SK-N-SH (cell line): ENCODE results near the gene YAP1. TPM values are rescaled to one million over a fixed set of nuclear protein-coding genes. Genes with fewer than 3 reads are reported as not detected.
A peak's percentile ranks its signal among the peaks of the same experiment; 100 is the strongest.

Experiments
- CTCF ChIA-PET: fragments of 300-600, 350-600 bp; formaldehyde crosslinking; extraction: SDS; loops from one replicate; lab custom pipeline; 2021; lab: Yijun Ruan, JAX
- POLR2A ChIA-PET: fragments of 350-600 bp; sonication (Branson Sonifier 250); formaldehyde crosslinking; extraction: SDS; loops from one replicate; lab custom pipeline; 2020; ENCODE audit warnings: antibody characterized with exemption, inconsistent platforms; lab: Yijun Ruan, JAX
- DNase-seq: peaks from one replicate; pipeline ENCODE4 v3.0.0; 2012
- H2AFZ ChIP-seq: fragments of 200-600 bp; sonication (generic); 2 replicates; pipeline ENCODE4 v1.8.1; 2016; ENCODE audit warnings: antibody characterized with exemption, mild to moderate bottlenecking, low read depth
- H3F3A ChIP-seq: fragments of 200-600 bp; sonication (generic); replicated peaks from 2 replicates; pipeline ENCODE3; 2016; ENCODE audit warnings: antibody characterized with exemption, mild to moderate bottlenecking; ENCODE audit not compliant: insufficient read depth
- H3K27ac ChIP-seq, 2 experiments: fragments of 200-500 bp in 1 of 2; fragments of 200-600 bp in 1 of 2; sonication (Bioruptor generic) in 1 of 2; sonication (generic), shearing (Covaris generic) in 1 of 2; 2 replicates each; pipeline versions ENCODE4 v1.5.1 to v1.6.1; 2014 to 2016; ENCODE audit warnings: low read depth in 2 of 2, inconsistent platforms in 1 of 2, low read length in 1 of 2, mild to moderate bottlenecking in 1 of 2, mixed read lengths in 1 of 2
- H3K27me3 ChIP-seq: fragments of 200-600 bp; sonication (generic), shearing (Covaris generic); 2 replicates; pipeline ENCODE4 v1.6.1; 2016; ENCODE audit warnings: mixed run types; ENCODE audit not compliant: insufficient read depth
- H3K36me3 ChIP-seq, 2 experiments: fragments of 200-500 bp in 1 of 2; fragments of 200-600 bp in 1 of 2; sonication (Bioruptor generic) in 1 of 2; sonication (generic) in 1 of 2; replicated peaks in 1 of 2; 2 replicates each; pipeline versions ENCODE3 to v1.5.1; 2014 to 2016; ENCODE audit warnings: low read length in 1 of 2, mild to moderate bottlenecking in 1 of 2; ENCODE audit not compliant: insufficient read depth in 2 of 2, control insufficient read depth in 1 of 2
- H3K4me1 ChIP-seq, 2 experiments: fragments of 200-500 bp in 1 of 2; fragments of 200-600 bp in 1 of 2; sonication (Bioruptor generic) in 1 of 2; sonication (generic), shearing (Covaris generic) in 1 of 2; 2 replicates each; pipeline versions ENCODE4 v1.5.1 to v1.6.1; 2014 to 2016; ENCODE audit warnings: low read depth in 1 of 2, low read length in 1 of 2, mixed run types in 1 of 2; ENCODE audit not compliant: insufficient read depth in 2 of 2, control insufficient read depth in 1 of 2
- H3K4me2 ChIP-seq: fragments of 200-600 bp; sonication (generic), shearing (Covaris generic); 2 replicates; pipeline ENCODE4 v1.6.1; 2017; ENCODE audit warnings: mixed run types
- H3K4me3 ChIP-seq, 2 experiments: fragments of 200-500 bp in 1 of 2; fragments of 200-600 bp in 1 of 2; sonication (Bioruptor generic) in 1 of 2; sonication (generic), shearing (Covaris generic) in 1 of 2; 2 replicates each; pipeline versions ENCODE4 v1.5.1 to v1.8.1; 2014 to 2016; ENCODE audit warnings: low read depth in 2 of 2, inconsistent platforms in 1 of 2, low read length in 1 of 2, mild to moderate bottlenecking in 1 of 2, mixed read lengths in 1 of 2, moderate library complexity in 1 of 2
- H3K79me2 ChIP-seq: fragments of 200-600 bp; sonication (generic); 2 replicates; pipeline ENCODE4 v1.8.1; 2017; ENCODE audit warnings: mild to moderate bottlenecking; ENCODE audit not compliant: insufficient read depth
- H3K9ac ChIP-seq: fragments of 200-600 bp; sonication (generic); 2 replicates; pipeline ENCODE4 v1.6.1; 2017; ENCODE audit warnings: mixed run types
- H3K9me2 ChIP-seq: fragments of 200-600 bp; sonication (generic); 2 replicates; pipeline ENCODE4 v1.6.1; 2017; ENCODE audit warnings: mixed run types
- H3K9me3 ChIP-seq: fragments of 200-600 bp; sonication (generic); 2 replicates; pipeline ENCODE4 v1.6.1; 2017; ENCODE audit warnings: mixed run types, mild to moderate bottlenecking, moderate library complexity
- H4K20me1 ChIP-seq: fragments of 200-600 bp; sonication (generic); 2 replicates; pipeline ENCODE4 v1.6.1; 2017; ENCODE audit warnings: mild to moderate bottlenecking, mixed run types; ENCODE audit not compliant: insufficient read depth
- EP300 ChIP-seq, 2 experiments: IDR thresholded peaks; 2 replicates each; pipeline versions ENCODE4 v1.4.0 to v1.6.1; 2012; ENCODE audit warnings: borderline replicate concordance in 1 of 2, low read depth in 1 of 2, low read length in 1 of 2
- FOSL2 ChIP-seq: IDR thresholded peaks from 2 replicates; pipeline ENCODE4 v1.4.0; 2012; ENCODE audit warnings: low read depth, mild to moderate bottlenecking, moderate library complexity, borderline replicate concordance
- JUND ChIP-seq: IDR thresholded peaks from 2 replicates; pipeline ENCODE4 v1.4.0; 2012
- NFIC ChIP-seq: IDR thresholded peaks from 2 replicates; pipeline ENCODE4 v1.4.0; 2012; ENCODE audit warnings: borderline replicate concordance
- POLR2AphosphoS5 ChIP-seq: IDR thresholded peaks from 2 replicates; pipeline ENCODE4 v1.6.1; 2012; ENCODE audit warnings: low read depth, low read length
- RFX5 ChIP-seq: IDR thresholded peaks from 2 replicates; pipeline ENCODE4 v1.6.1; 2012; ENCODE audit warnings: mild to moderate bottlenecking, improper control_type of control experiment, low read length
- TCF12 ChIP-seq: IDR thresholded peaks from 2 replicates; pipeline ENCODE4 v1.4.0; 2012
- USF1 ChIP-seq: IDR thresholded peaks from 2 replicates; pipeline ENCODE4 v1.4.0; 2012; ENCODE audit warnings: low read depth, borderline replicate concordance
- WGBS: methylation state at CpG from one replicate; pipeline ENCODE4 v1.1.6; 2017; ENCODE audit warnings: low lambda C conversion rate; 5-methylcytosine and 5-hydroxymethylcytosine counted together
- polyA plus RNA-seq, 3 experiments: library from polyadenylated mRNA; depleted of rRNA; stranded (reverse); fragments of >200 nt; gene quantifications; 2 replicates each; pipeline ENCODE4 v1.2.3, GENCODE V29; 2012
- TF ChIP-seq, protein P1 (sequence below): IDR thresholded peaks from 2 replicates; pipeline ENCODE4 v1.4.0; 2012; ENCODE audit warnings: low read depth

YAP1 gene
- polyA plus RNA-seq, 1 of the 3 experiments (the other 2 are of a cell fraction): 53.2 TPM

DNA sequence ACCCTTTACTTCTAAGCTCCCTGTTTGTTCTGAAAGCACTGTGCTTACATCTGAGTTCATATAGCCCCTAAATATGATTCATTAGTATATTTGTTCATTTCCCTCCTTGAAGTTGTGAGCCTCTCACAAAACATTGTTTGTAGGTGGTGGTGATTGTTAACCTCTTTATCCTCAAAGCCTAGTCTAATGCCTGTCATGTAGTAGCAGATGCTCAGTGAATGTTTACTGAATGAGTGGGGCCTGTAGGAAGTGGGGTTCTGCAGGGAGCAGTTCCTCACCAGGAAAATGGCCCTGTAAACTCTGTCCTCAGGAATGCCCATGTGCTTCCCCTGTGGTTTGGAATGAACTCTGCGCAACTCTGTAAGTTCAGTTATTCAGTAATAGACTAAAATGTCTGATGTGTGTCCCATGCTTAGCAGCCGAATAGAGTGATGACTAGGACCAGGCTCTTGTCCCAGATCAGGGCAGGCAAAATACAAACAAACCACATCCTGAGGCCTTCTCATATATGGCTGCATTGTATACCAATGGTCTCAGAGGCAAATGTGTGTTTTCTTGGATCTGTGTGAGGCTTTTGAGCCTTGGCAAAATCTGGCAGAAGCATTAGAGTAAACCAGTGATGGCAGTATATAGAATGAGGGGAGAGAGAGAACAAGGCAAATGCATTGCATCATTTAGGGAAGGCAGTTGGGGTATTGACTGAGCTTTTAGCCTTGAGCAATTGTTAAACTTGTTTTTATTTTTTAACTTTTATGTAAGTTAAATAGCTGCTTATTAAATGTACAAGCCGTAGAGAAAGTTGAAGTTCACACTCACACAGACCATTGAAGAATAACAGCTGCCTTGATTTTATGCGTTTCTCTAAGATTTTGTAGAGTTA, 115.7 kb downstream of the YAP1 start (continued):
- 0 out of 2 replicates have a peak, but pooled peaks have one; percentile 37 for TF ChIP-seq USF1

DNA sequence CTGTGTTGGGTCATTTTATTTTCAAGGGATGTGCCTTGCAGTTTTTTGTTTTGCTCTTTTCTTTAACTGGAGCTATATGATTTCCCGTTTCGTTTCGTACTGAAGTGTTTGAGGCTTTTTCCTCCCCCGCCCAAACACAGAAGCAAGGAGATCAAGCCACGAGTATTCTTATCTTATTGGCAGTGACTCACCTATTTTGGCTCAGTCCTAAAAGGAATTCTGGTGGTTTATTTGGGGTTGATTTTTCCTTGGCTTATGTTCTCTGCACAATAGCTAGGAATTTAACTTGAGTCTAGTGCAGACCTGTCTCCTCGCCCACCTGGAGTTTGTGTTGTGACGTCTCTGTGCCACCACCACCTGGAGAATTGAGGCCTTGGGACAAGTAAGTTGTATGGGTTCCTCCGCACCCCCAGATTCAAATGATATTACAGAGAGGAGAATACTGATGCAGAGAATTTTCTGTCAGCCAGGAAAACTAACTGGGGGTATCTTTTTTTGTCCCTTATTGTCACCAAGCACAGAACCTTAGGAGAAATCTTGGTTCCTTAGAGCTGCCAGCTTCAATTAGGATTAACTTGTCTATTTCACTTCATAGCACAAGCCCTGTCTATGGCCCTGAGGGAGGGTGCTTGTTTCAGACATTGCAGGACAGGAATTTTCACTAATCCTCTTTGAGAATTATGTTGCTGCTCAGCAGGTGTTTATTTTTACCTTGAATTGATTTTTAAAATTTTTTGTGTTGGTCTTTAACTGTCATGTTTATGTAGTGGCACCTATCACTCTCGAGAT, 116.6 kb downstream of the YAP1 start:
- Histone ChIP-seq H3K9me2 (no peaks in the 10 kb centered on the region), H3K9me3 (no peaks in the 10 kb centered on the region), H4K20me1 (no peaks in the 10 kb centered on the region; the same call in 1 of the 2 replicates), H3K4me1 (peaks cover 0 to 38% of the 10 kb centered on the region in 2 experiments; a peak in 3 of 4 replicates), H3K27ac (peak overlapping the region in 1 of 2 experiments; percentile 87; a peak in 3 of 4 replicates), H3K27me3 (no peaks in the 10 kb centered on the region), H2AFZ (no peak overlapping the region), H3K36me3 (peaks cover 8 to 53% of the 10 kb centered on the region in 2 experiments), H3K9ac (peak overlapping the region; percentile 38; the same call in 1 of the 2 replicates), H3K79me2 (peaks cover 41% of the 10 kb centered on the region), H3K4me3 (peak overlapping the region in 1 of 2 experiments; percentile 4; a peak in 1 of 4 replicates), H3F3A (peaks cover 55% of the 10 kb centered on the region), H3K4me2 (peak overlapping the region; percentile 56)
- 57% methylated on average over 9 of the region's 9 CpGs for WGBS
- TF ChIP-seq NFIC (peak; percentile 76), RFX5 (no peak), JUND (peak; percentile 50), POLR2AphosphoS5 (peak; percentile 22; the same call in 1 of the 2 replicates), TCF12 (peak; percentile 56), EP300 (IDR thresholded peaks at IDR 0.05; ENCODE audit: borderline replicate concordance in 1 of 2, low read depth in 1 of 2, low read length in 1 of 2) (peak in 1 of 2 experiments; percentile 27; a peak in 1 of 4 replicates), USF1 (no peak), FOSL2 (peak; percentile 34; the same call in 1 of the 2 replicates)
- TF ChIP-seq, protein P1, sequence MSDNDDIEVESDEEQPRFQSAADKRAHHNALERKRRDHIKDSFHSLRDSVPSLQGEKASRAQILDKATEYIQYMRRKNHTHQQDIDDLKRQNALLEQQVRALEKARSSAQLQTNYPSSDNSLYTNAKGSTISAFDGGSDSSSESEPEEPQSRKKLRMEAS: 0 out of 2 replicates have a peak, but pooled peaks have one; percentile 34
- ChIA-PET CTCF (no interaction called here), POLR2A (no interaction called here)
- DNase-seq: no peak
